HepG2 (cell line): ENCODE results near the gene KIFAP3. TPM values are rescaled to one million over a fixed set of nuclear protein-coding genes. Genes with fewer than 3 reads are reported as not detected.
A peak's percentile ranks its signal among the peaks of the same experiment; 100 is the strongest.

Experiments
- BHLHE40 ChIP-seq: IDR thresholded peaks from 2 replicates; pipeline ENCODE4 v1.6.1; 2011; ENCODE audit warnings: low read length, improper control_type of control experiment
- CCAR2 ChIP-seq: fragments of 200-400 bp; formaldehyde crosslinking; optimal IDR thresholded peaks from 2 replicates; pipeline ENCODE3; 2018; ENCODE audit warnings: low read depth, mild to moderate bottlenecking, low read length, moderate library complexity
- DZIP1 ChIP-seq: sonication (generic); formaldehyde crosslinking; IDR thresholded peaks from 2 replicates; pipeline ENCODE4 v1.5.0; 2020; ENCODE audit warnings: mild to moderate bottlenecking, missing genetic modification reagents
- HNF1B ChIP-seq: sonication (generic); formaldehyde crosslinking; IDR thresholded peaks from 2 replicates; pipeline ENCODE4 v1.5.1; 2020; ENCODE audit warnings: mild to moderate bottlenecking, moderate library complexity, missing genetic modification reagents
- RARA ChIP-seq: IDR thresholded peaks from 2 replicates; pipeline ENCODE4 v1.6.1; 2016; ENCODE audit warnings: missing genetic modification reagents, missing compliant biosample characterization
- SALL1 ChIP-seq: sonication (generic); formaldehyde crosslinking; IDR thresholded peaks from 2 replicates; pipeline ENCODE4 v1.8.0; 2022; ENCODE audit warnings: mild to moderate bottlenecking, missing genetic modification reagents
- SOX13 ChIP-seq, 3 experiments: fragments of 450-650 bp in 1 of 3; sonication (generic) in 1 of 3; formaldehyde crosslinking in 1 of 3; IDR thresholded peaks in 2 of 3; conservative IDR thresholded peaks in 1 of 3; 2 replicates each; pipeline versions ENCODE4 v1.5.0 to v1.6.1; 2016 to 2020; ENCODE audit warnings: antibody characterized with exemption in 1 of 3, mild to moderate bottlenecking in 1 of 3, missing compliant biosample characterization in 1 of 3, missing genetic modification reagents in 1 of 3, moderate library complexity in 1 of 3
- SSRP1 ChIP-seq: IDR thresholded peaks from 2 replicates; pipeline ENCODE4 v1.6.1; 2016; ENCODE audit warnings: control low read depth
- ZNF142 ChIP-seq: sonication (generic); formaldehyde crosslinking; IDR thresholded peaks from 2 replicates; pipeline ENCODE4 v1.4.0; 2020; ENCODE audit warnings: missing genetic modification reagents
- ZNF260 ChIP-seq: sonication (generic); formaldehyde crosslinking; IDR thresholded peaks from 2 replicates; pipeline ENCODE4 v1.4.0; 2020; ENCODE audit warnings: missing genetic modification reagents, low read depth, mild to moderate bottlenecking, borderline replicate concordance
- ZNF333 ChIP-seq: sonication (generic); formaldehyde crosslinking; IDR thresholded peaks from 2 replicates; pipeline ENCODE4 v1.4.0; 2020; ENCODE audit warnings: mild to moderate bottlenecking, missing genetic modification reagents, borderline replicate concordance
- ZNF713 ChIP-seq: sonication (generic); formaldehyde crosslinking; IDR thresholded peaks from 2 replicates; pipeline ENCODE4 v1.4.0; 2020; ENCODE audit warnings: mild to moderate bottlenecking, missing genetic modification reagents
- ZNF83 ChIP-seq: sonication (generic); formaldehyde crosslinking; IDR thresholded peaks from 2 replicates; pipeline ENCODE4 v1.4.0; 2020; ENCODE audit warnings: missing genetic modification reagents, mild to moderate bottlenecking, borderline replicate concordance
- ZNF879 ChIP-seq: sonication (generic); formaldehyde crosslinking; IDR thresholded peaks from 2 replicates; pipeline ENCODE4 v1.8.1; 2023; ENCODE audit warnings: missing genetic modification reagents
- polyA plus RNA-seq, 8 experiments: library from polyadenylated mRNA; depleted of rRNA in 3 of 8; stranded (reverse) in 7 of 8; unstranded in 1 of 8; fragments of >200 nt; fragmentation: Illumina TruSeq in 4 of 8; extraction: Trizol in 4 of 8; gene quantifications; 2 replicates each; pipeline versions ENCODE4 v1.2.1 to v1.2.3, GENCODE V29; 2011 to 2016; ENCODE audit warnings: low read depth in 4 of 8, missing spikeins in 1 of 8, mixed read lengths in 1 of 8; ENCODE audit not compliant: insufficient read depth in 1 of 8
- total RNA-seq, 5 experiments: library from RNA; depleted of rRNA; stranded (reverse); fragments of >200 nt; fragmentation: Illumina TruSeq; extraction: Trizol; gene quantifications; 2 replicates each; pipeline ENCODE4 v1.2.3, GENCODE V29; 2016; ENCODE audit warnings: low read depth in 1 of 5

KIFAP3 gene
- total and polyA plus RNA-seq, 2 of the 13 experiments (the other 11 are each of a cell fraction or from before 2014, with no cell fraction given): 3.4 to 10.0 TPM

GRCh38 chr1:170074250-170075157 is at the start of gene KIFAP3 (continued):
- 0 out of 2 replicates have a peak, but pooled peaks have one; percentile 71 for TF ChIP-seq ZNF83
- TF ChIP-seq SSRP1 (CRISPR knock-in tag): no peak
- no peak for TF ChIP-seq ZNF333
- no peak for TF ChIP-seq ZNF879
- TF ChIP-seq DZIP1: no peak
- no peak for TF ChIP-seq ZNF260
- TF ChIP-seq ZNF713: no peak
- no peak for TF ChIP-seq RARA
- TF ChIP-seq SALL1 (CRISPR knock-in tag): peak; percentile 58; the same call in 1 of the 2 replicates
- no peak for TF ChIP-seq BHLHE40
- TF ChIP-seq ZNF142 (CRISPR knock-in tag): no peak
- TF ChIP-seq CCAR2: no peak
- no peak for TF ChIP-seq SOX13 (IDR thresholded peaks at IDR 0.05)
- TF ChIP-seq SOX13 (CRISPR knock-in tag; conservative IDR thresholded peaks at IDR 0.05 in 1 of 2, IDR thresholded peaks at IDR 0.05 in 1 of 2): 0 out of 4 replicates have a peak, but pooled peaks of 1 of the 2 experiments have one; percentile 33
- peak; percentile 57 for TF ChIP-seq HNF1B (CRISPR knock-in tag)
